ENCODE measurements around the gene RPL6.
A peak's percentile ranks its signal among the peaks of the same experiment; 100 is the strongest.
"Not testable (repeated sequence)": the region's sequence is repeated elsewhere in the genome, so short reads cannot be mapped to it uniquely, and the experiment has no call there.

The RPL6 gene

GRCh38 chr12:112418608-112419296 is 9.3 kb upstream of the RPL6 start, which contains the start of gene PTPN11:
PTPN11 (plus strand) TSS chr12:112418947; CDS start chr12:112419112, 165 bp downstream.
- H3K4me3 ChIP-seq (ENCODE audit: low read depth, low read length): peak within 1 kb of the TSS; percentile 93
- TF ChIP-seq CTCF (IDR thresholded peaks at IDR 0.05; ENCODE audit: low read depth, low read length): peak; percentile 25

GRCh38 chr12:112418273-112418607 is 8.8 kb upstream of the RPL6 start:
- H3K4me3 ChIP-seq (ENCODE audit: low read depth, low read length): peak overlapping the region; percentile 93
- no peak for TF ChIP-seq CTCF (IDR thresholded peaks at IDR 0.05; ENCODE audit: low read depth, low read length)

GRCh38 chr12:112415457-112415856 is 6.1 kb upstream of the RPL6 start:
- not testable (repeated sequence) for H3K4me3 ChIP-seq (ENCODE audit: low read depth, low read length)

- TF ChIP-seq CTCF (IDR thresholded peaks at IDR 0.05; ENCODE audit: low read depth, low read length): no peak
- H3K4me3 ChIP-seq (ENCODE audit: low read depth, low read length): no peak overlapping the region
Observed at GRCh38 chr12:112413855-112414625, 4.6 kb upstream of the RPL6 start.

- no peak overlapping the region for H3K4me3 ChIP-seq (ENCODE audit: low read depth, low read length)
- TF ChIP-seq CTCF (IDR thresholded peaks at IDR 0.05; ENCODE audit: low read depth, low read length): no peak
Observed at GRCh38 chr12:112409906-112410244, 470 bp upstream of the RPL6 start.

GRCh38 chr12:112408621-112409020 is 784 bp downstream of the RPL6 start:
- peak overlapping the region; percentile 91 for H3K4me3 ChIP-seq (ENCODE audit: low read depth, low read length)
- no peak for TF ChIP-seq CTCF (IDR thresholded peaks at IDR 0.05; ENCODE audit: low read depth, low read length)

- peak overlapping the region; percentile 91 for H3K4me3 ChIP-seq (ENCODE audit: low read depth, low read length)
Observed at GRCh38 chr12:112407683-112408082, 1.7 kb downstream of the RPL6 start.

- peak overlapping the region; percentile 91 for H3K4me3 ChIP-seq (ENCODE audit: low read depth, low read length)
- no peak for TF ChIP-seq CTCF (IDR thresholded peaks at IDR 0.05; ENCODE audit: low read depth, low read length)
Observed at GRCh38 chr12:112406519-112407488, 2.6 kb downstream of the RPL6 start.

All from WI38 (cell line).